ENCODE measurements around the gene WFIKKN1.

DNA sequence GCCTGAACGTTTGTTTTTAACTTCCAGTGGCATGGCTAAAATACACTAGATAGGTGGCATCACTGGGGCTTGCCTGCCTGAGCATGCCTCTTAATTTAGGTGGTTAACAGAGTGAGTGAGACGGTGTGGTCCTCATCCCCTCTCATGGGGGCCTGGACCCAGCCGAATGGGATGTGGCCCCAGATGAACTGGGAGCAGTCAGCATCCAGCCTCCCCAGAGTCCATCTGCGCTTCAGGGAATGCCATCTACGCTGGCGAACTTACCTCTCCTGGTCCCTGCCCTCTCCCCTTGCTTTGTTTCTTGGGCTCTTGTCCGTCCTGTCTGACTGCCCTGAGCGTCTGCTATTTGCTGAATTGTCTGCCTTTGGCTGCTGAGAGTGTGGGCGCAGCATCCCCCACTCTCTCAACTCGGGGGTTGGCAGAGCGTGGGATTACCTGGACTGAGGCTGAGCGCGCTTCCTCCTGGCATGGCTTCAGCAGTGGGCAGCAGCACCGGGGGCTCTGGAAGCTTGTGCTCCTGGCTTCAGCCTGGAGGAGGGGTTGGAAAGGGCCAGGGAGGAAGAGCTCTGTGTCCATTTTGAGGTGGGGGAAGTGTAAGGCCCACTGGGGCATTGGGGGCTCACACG is 38.8 kb upstream of the WFIKKN1 start:
- TF ChIP-seq, protein P1, sequence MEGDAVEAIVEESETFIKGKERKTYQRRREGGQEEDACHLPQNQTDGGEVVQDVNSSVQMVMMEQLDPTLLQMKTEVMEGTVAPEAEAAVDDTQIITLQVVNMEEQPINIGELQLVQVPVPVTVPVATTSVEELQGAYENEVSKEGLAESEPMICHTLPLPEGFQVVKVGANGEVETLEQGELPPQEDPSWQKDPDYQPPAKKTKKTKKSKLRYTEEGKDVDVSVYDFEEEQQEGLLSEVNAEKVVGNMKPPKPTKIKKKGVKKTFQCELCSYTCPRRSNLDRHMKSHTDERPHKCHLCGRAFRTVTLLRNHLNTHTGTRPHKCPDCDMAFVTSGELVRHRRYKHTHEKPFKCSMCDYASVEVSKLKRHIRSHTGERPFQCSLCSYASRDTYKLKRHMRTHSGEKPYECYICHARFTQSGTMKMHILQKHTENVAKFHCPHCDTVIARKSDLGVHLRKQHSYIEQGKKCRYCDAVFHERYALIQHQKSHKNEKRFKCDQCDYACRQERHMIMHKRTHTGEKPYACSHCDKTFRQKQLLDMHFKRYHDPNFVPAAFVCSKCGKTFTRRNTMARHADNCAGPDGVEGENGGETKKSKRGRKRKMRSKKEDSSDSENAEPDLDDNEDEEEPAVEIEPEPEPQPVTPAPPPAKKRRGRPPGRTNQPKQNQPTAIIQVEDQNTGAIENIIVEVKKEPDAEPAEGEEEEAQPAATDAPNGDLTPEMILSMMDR (IDR thresholded peaks at IDR 0.05): no peak
- TF ChIP-seq, protein P2, sequence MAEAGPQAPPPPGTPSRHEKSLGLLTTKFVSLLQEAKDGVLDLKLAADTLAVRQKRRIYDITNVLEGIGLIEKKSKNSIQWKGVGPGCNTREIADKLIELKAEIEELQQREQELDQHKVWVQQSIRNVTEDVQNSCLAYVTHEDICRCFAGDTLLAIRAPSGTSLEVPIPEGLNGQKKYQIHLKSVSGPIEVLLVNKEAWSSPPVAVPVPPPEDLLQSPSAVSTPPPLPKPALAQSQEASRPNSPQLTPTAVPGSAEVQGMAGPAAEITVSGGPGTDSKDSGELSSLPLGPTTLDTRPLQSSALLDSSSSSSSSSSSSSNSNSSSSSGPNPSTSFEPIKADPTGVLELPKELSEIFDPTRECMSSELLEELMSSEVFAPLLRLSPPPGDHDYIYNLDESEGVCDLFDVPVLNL (CRISPR knock-in tag; IDR thresholded peaks at IDR 0.05; ENCODE audit: borderline replicate concordance, low read depth): no peak
- TF ChIP-seq SMAD4 (CRISPR knock-in tag; IDR thresholded peaks at IDR 0.05) (no peak), ZNF121 (CRISPR knock-in tag; IDR thresholded peaks at IDR 0.05) (no peak), NFE2L1 (CRISPR knock-in tag; IDR thresholded peaks at IDR 0.05) (no peak), GTF2I (CRISPR knock-in tag; conservative IDR thresholded peaks at IDR 0.05) (no peak)
